ENCODE data around the gene TMEM53. TPM values are rescaled to one million over a fixed set of nuclear protein-coding genes. Genes with fewer than 3 reads are reported as not detected.
"Not testable (repeated sequence)": the region's sequence is repeated elsewhere in the genome, so short reads cannot be mapped to it uniquely, and the experiment has no call there.

The TMEM53 gene
- total and polyA plus RNA-seq, 2 donors (not counting 1 experiment from before 2014, with no cell fraction given) = 8.1 to 11.6 TPM

- TF ChIP-seq CTCF (conservative IDR thresholded peaks at IDR 0.05 in 1 of 2, IDR thresholded peaks at IDR 0.05 in 1 of 2; ENCODE audit: low read depth in 1 of 2, low read length in 2 of 2) (no peak), EZH2 (IDR thresholded peaks at IDR 0.05; ENCODE audit: low read length, missing control alignments) (no peak)
- no peaks in the 10 kb centered on the region for H4K20me1 ChIP-seq (ENCODE audit: control insufficient read depth, extremely low read depth, insufficient read depth, low read length)
- H3K27ac ChIP-seq (ENCODE audit: insufficient read depth, low read length) = no peak overlapping the region
- no peak overlapping the region for H3K4me2 ChIP-seq (ENCODE audit: extremely low read depth, insufficient read depth, low read length)
- H3K27me3 ChIP-seq (ENCODE audit: control insufficient read depth, insufficient read depth, low read length) = no peaks in the 10 kb centered on the region
- no peaks in the 10 kb centered on the region for H3K9me3 ChIP-seq (ENCODE audit: control insufficient read depth, insufficient read depth, low read depth, low read length)
- no peaks in the 10 kb centered on the region for H3K79me2 ChIP-seq (ENCODE audit: control insufficient read depth, insufficient read depth, low read length)
- H3K9ac ChIP-seq (ENCODE audit: insufficient read depth, low read length) = no peak overlapping the region
- H3K36me3 ChIP-seq (ENCODE audit: control insufficient read depth, insufficient read depth, low read length) = no peaks in the 10 kb centered on the region
- no peak for DNase-seq (ENCODE audit: low read depth in 2 of 2)
- no peak overlapping the region for H3K4me3 ChIP-seq (replicated peaks in 1 of 4; ENCODE audit: control extremely low read depth in 1 of 4, insufficient read depth in 1 of 4, low read depth in 3 of 4, low read length in 4 of 4)
- H2AFZ ChIP-seq (ENCODE audit: low read length) = no peak overlapping the region
- H3K4me1 ChIP-seq (ENCODE audit: control insufficient read depth, extremely low read depth, insufficient read depth, low read length) = peaks cover 21% of the 10 kb centered on the region
These were observed 31.2 kb upstream of the TMEM53 start for GRCh38 chr1:44705470-44705869.

- H3K4me1 ChIP-seq (ENCODE audit: control insufficient read depth, extremely low read depth, insufficient read depth, low read length) = no peaks in the 10 kb centered on the region
- no peaks in the 10 kb centered on the region for H3K27me3 ChIP-seq (ENCODE audit: control insufficient read depth, insufficient read depth, low read length)
- no peak overlapping the region for H3K27ac ChIP-seq (ENCODE audit: insufficient read depth, low read length)
- no peaks in the 10 kb centered on the region for H3K79me2 ChIP-seq (ENCODE audit: control insufficient read depth, insufficient read depth, low read length)
- no peaks in the 10 kb centered on the region for H4K20me1 ChIP-seq (ENCODE audit: control insufficient read depth, extremely low read depth, insufficient read depth, low read length)
- DNase-seq (ENCODE audit: low read depth in 2 of 2) = no peak
- H3K36me3 ChIP-seq (ENCODE audit: control insufficient read depth, insufficient read depth, low read length) = no peaks in the 10 kb centered on the region
- no peak overlapping the region for H3K9ac ChIP-seq (ENCODE audit: insufficient read depth, low read length)
- no peak overlapping the region for H3K4me2 ChIP-seq (ENCODE audit: extremely low read depth, insufficient read depth, low read length)
- H3K9me3 ChIP-seq (ENCODE audit: control insufficient read depth, insufficient read depth, low read depth, low read length) = no peaks in the 10 kb centered on the region
- TF ChIP-seq EZH2 (IDR thresholded peaks at IDR 0.05; ENCODE audit: low read length, missing control alignments) = no peak
- no peak overlapping the region for H2AFZ ChIP-seq (ENCODE audit: low read length)
- H3K4me3 ChIP-seq (replicated peaks in 1 of 4; ENCODE audit: control extremely low read depth in 1 of 4, insufficient read depth in 1 of 4, low read depth in 3 of 4, low read length in 4 of 4) = no peak overlapping the region
These were observed 26.9 kb upstream of the TMEM53 start for GRCh38 chr1:44701141-44701573.

GRCh38 chr1:44700573-44700972 is 26.3 kb upstream of the TMEM53 start:
- no peak overlapping the region for H3K4me3 ChIP-seq (replicated peaks in 1 of 4; ENCODE audit: control extremely low read depth in 1 of 4, insufficient read depth in 1 of 4, low read depth in 3 of 4, low read length in 4 of 4)
- no peaks in the 10 kb centered on the region for H3K27me3 ChIP-seq (ENCODE audit: control insufficient read depth, insufficient read depth, low read length)
- TF ChIP-seq EZH2 (IDR thresholded peaks at IDR 0.05; ENCODE audit: low read length, missing control alignments) = no peak
- no peak overlapping the region for H2AFZ ChIP-seq (ENCODE audit: low read length)
- H3K79me2 ChIP-seq (ENCODE audit: control insufficient read depth, insufficient read depth, low read length) = no peaks in the 10 kb centered on the region
- H3K4me2 ChIP-seq (ENCODE audit: extremely low read depth, insufficient read depth, low read length) = no peak overlapping the region
- H3K27ac ChIP-seq (ENCODE audit: insufficient read depth, low read length) = no peak overlapping the region
- H3K9me3 ChIP-seq (ENCODE audit: control insufficient read depth, insufficient read depth, low read depth, low read length) = no peaks in the 10 kb centered on the region
- no peaks in the 10 kb centered on the region for H3K4me1 ChIP-seq (ENCODE audit: control insufficient read depth, extremely low read depth, insufficient read depth, low read length)
- DNase-seq (ENCODE audit: low read depth in 2 of 2) = peak in 1 of 2 donors; percentile 44
- no peaks in the 10 kb centered on the region for H3K36me3 ChIP-seq (ENCODE audit: control insufficient read depth, insufficient read depth, low read length)
- no peak overlapping the region for H3K9ac ChIP-seq (ENCODE audit: insufficient read depth, low read length)
- H4K20me1 ChIP-seq (ENCODE audit: control insufficient read depth, extremely low read depth, insufficient read depth, low read length) = no peaks in the 10 kb centered on the region

GRCh38 chr1:44699375-44699774 is 25.1 kb upstream of the TMEM53 start:
- not testable (repeated sequence) for H3K4me3 ChIP-seq (replicated peaks in 1 of 4; ENCODE audit: control extremely low read depth in 1 of 4, insufficient read depth in 1 of 4, low read depth in 3 of 4, low read length in 4 of 4); DNase-seq (ENCODE audit: low read depth in 2 of 2); H3K4me1 ChIP-seq (ENCODE audit: control insufficient read depth, extremely low read depth, insufficient read depth, low read length); H2AFZ ChIP-seq (ENCODE audit: low read length); H3K79me2 ChIP-seq (ENCODE audit: control insufficient read depth, insufficient read depth, low read length); H4K20me1 ChIP-seq (ENCODE audit: control insufficient read depth, extremely low read depth, insufficient read depth, low read length); H3K9me3 ChIP-seq (ENCODE audit: control insufficient read depth, insufficient read depth, low read depth, low read length); H3K27me3 ChIP-seq (ENCODE audit: control insufficient read depth, insufficient read depth, low read length); H3K27ac ChIP-seq (ENCODE audit: insufficient read depth, low read length); H3K4me2 ChIP-seq (ENCODE audit: extremely low read depth, insufficient read depth, low read length); H3K9ac ChIP-seq (ENCODE audit: insufficient read depth, low read length); H3K36me3 ChIP-seq (ENCODE audit: control insufficient read depth, insufficient read depth, low read length)
